Endodermal cell (in vitro differentiated cells): Measurements from ENCODE around the gene CEP126. TPM values are rescaled to one million over a fixed set of nuclear protein-coding genes. Genes with fewer than 3 reads are reported as not detected.
"Not testable (repeated sequence)": the region's sequence is repeated elsewhere in the genome, so short reads cannot be mapped to it uniquely, and the experiment has no call there.

Experiments used
- DNase-seq: peaks from one replicate; pipeline ENCODE4 v3.0.0-alpha.2; 2017
- H3K27ac ChIP-seq: 2 replicates; pipeline ENCODE4 v1.5.1; 2013; ENCODE audit warnings: mild to moderate bottlenecking, low read depth, low read length, moderate library complexity
- H3K27me3 ChIP-seq: 2 replicates; pipeline ENCODE4 v1.6.1; 2013; ENCODE audit warnings: mild to moderate bottlenecking, low read length, moderate library complexity; ENCODE audit not compliant: insufficient read depth, control insufficient read depth, poor library complexity, severe bottlenecking
- H3K36me3 ChIP-seq: 2 replicates; pipeline ENCODE4 v1.7.0; 2013; ENCODE audit warnings: mild to moderate bottlenecking, low read length, moderate library complexity; ENCODE audit not compliant: control insufficient read depth, insufficient read depth
- H3K4me1 ChIP-seq: one replicate; pipeline ENCODE4 v1.7.0; 2013; ENCODE audit warnings: low read length; ENCODE audit not compliant: control insufficient read depth, insufficient read depth
- H3K4me3 ChIP-seq: 2 replicates; pipeline ENCODE4 v1.5.1; 2013; ENCODE audit warnings: mild to moderate bottlenecking, low read length, moderate library complexity
- H3K9ac ChIP-seq: 2 replicates; pipeline ENCODE4 v1.6.1; 2013; ENCODE audit warnings: mild to moderate bottlenecking, low read length, moderate library complexity; ENCODE audit not compliant: poor library complexity, severe bottlenecking; ENCODE audit errors: extremely low read depth
- H3K9me3 ChIP-seq: 2 replicates; pipeline ENCODE4 v1.6.1; 2013; ENCODE audit warnings: mild to moderate bottlenecking, low read length, moderate library complexity; ENCODE audit not compliant: control insufficient read depth
- H3K27ac Mint-ChIP-seq: 2 replicates; pipeline ENCODE4 v1.8.0; 2020; ENCODE audit warnings: mixed read lengths
- H3K27me3 Mint-ChIP-seq: 2 replicates; pipeline ENCODE4 v1.8.0; 2021; ENCODE audit warnings: mild to moderate bottlenecking, mixed read lengths; ENCODE audit not compliant: insufficient read depth
- H3K36me3 Mint-ChIP-seq: 2 replicates; pipeline ENCODE4 v1.8.0; 2020; ENCODE audit warnings: low read depth, mixed read lengths
- H3K4me1 Mint-ChIP-seq: 2 replicates; pipeline ENCODE4 v1.8.0; 2020; ENCODE audit warnings: mixed read lengths
- H3K4me3 Mint-ChIP-seq: 2 replicates; pipeline ENCODE4 v1.8.0; 2020; ENCODE audit warnings: mild to moderate bottlenecking, moderate library complexity, mixed read lengths
- H3K9me3 Mint-ChIP-seq: 2 replicates; pipeline ENCODE4 v1.8.0; 2020; ENCODE audit warnings: mild to moderate bottlenecking, mixed read lengths
- WGBS, 2 experiments: methylation state at CpG; one replicate each; pipeline versions ENCODE4 v1.1.5 to v1.1.7; 2013; ENCODE audit warnings: missing lambda C conversion rate in 2 of 2, mixed read lengths in 1 of 2; ENCODE audit not compliant: insufficient coverage in 1 of 2, insufficient read length in 1 of 2; 5-methylcytosine and 5-hydroxymethylcytosine counted together
- total RNA-seq, 2 donors: library from RNA; stranded (reverse); fragmentation: NEBNext Ultra II Directional in 1 of 2; extraction: Animal tissue kit (Norgen Biotek cat#: 25700) in 1 of 2; gene quantifications; 2 replicates in 1 of 2; 3 replicates in 1 of 2; pipeline ENCODE4 v1.2.1, GENCODE V29; 2021
- TF ChIP-seq, protein P1 (sequence below): fragments of 200-600 bp; sonication (generic); conservative IDR thresholded peaks from 2 replicates; pipeline ENCODE4 v1.5.0; 2021; ENCODE audit warnings: antibody characterized with exemption, mild to moderate bottlenecking

CEP126 gene
- total RNA-seq, 2 donors from 2014 or later: 1.9 to 3.2 TPM

DNA sequence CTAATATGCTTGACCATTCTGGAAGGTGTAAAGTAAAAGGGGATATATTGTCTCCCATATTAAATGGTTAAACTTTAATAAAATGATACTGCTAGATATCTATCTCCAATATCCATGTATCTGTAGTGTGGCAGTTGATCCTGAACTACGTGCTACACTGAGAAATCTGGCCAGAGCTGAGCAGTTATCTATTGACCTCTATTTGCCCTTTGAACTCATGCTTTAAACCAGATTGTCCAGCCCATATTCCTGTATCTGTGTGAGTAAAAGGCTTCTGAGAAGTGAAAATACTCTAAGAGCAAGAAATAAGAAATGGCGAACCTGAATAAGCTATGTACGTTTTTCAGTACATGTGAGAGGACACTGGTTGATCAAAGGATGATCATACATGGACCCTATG, 40.5 kb downstream of the CEP126 start:
- 89 to 90% methylated on average over 3 of the region's 3 CpGs for WGBS, 2 experiments
- H3K9me3 ChIP-seq: no peaks in the 10 kb centered on the region
- no peak overlapping the region for H3K27ac ChIP-seq
- no peaks in the 10 kb centered on the region for H3K4me1 Mint-ChIP-seq
- no peaks in the 10 kb centered on the region for H3K9me3 Mint-ChIP-seq
- no peak overlapping the region for H3K27ac Mint-ChIP-seq
- no peaks in the 10 kb centered on the region for H3K36me3 Mint-ChIP-seq
- H3K4me3 ChIP-seq: no peak overlapping the region
- H3K4me3 Mint-ChIP-seq: no peak overlapping the region
- no peak for DNase-seq
- H3K27me3 ChIP-seq: no peaks in the 10 kb centered on the region
- H3K9ac ChIP-seq: no peak overlapping the region
- H3K4me1 ChIP-seq: no peaks in the 10 kb centered on the region
- TF ChIP-seq, protein P1, sequence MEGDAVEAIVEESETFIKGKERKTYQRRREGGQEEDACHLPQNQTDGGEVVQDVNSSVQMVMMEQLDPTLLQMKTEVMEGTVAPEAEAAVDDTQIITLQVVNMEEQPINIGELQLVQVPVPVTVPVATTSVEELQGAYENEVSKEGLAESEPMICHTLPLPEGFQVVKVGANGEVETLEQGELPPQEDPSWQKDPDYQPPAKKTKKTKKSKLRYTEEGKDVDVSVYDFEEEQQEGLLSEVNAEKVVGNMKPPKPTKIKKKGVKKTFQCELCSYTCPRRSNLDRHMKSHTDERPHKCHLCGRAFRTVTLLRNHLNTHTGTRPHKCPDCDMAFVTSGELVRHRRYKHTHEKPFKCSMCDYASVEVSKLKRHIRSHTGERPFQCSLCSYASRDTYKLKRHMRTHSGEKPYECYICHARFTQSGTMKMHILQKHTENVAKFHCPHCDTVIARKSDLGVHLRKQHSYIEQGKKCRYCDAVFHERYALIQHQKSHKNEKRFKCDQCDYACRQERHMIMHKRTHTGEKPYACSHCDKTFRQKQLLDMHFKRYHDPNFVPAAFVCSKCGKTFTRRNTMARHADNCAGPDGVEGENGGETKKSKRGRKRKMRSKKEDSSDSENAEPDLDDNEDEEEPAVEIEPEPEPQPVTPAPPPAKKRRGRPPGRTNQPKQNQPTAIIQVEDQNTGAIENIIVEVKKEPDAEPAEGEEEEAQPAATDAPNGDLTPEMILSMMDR: no peak
- no peaks in the 10 kb centered on the region for H3K36me3 ChIP-seq
- H3K27me3 Mint-ChIP-seq: no peaks in the 10 kb centered on the region

DNA sequence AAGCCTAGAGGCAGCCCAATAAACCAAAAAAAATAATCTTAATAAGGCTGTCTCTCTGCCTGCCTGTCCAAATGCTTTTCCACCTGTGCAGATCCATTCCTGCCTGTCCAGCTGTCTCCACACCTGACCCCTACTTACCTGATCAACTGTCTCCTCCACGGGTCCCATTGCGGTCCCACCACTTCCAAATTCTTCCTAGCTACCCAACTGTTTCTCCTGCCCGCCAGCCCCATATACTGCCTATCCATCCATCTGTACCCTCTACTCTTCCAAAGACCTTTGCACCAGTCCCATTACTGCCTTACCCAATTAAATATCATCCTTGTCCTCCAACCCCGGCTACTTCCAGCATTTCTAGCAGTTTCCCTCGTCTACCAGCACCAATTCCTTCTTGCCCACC, 40.9 kb downstream of the CEP126 start:
- DNase-seq: no peak
- no peaks in the 10 kb centered on the region for H3K27me3 Mint-ChIP-seq
- no peak overlapping the region for H3K4me3 Mint-ChIP-seq
- H3K36me3 ChIP-seq: no peaks in the 10 kb centered on the region
- H3K4me1 ChIP-seq: no peaks in the 10 kb centered on the region
- no peaks in the 10 kb centered on the region for H3K4me1 Mint-ChIP-seq
- TF ChIP-seq, protein P1: no peak
- H3K9me3 ChIP-seq: no peaks in the 10 kb centered on the region
- H3K27me3 ChIP-seq: no peaks in the 10 kb centered on the region
- H3K9ac ChIP-seq: no peak overlapping the region
- H3K9me3 Mint-ChIP-seq: no peaks in the 10 kb centered on the region
- H3K36me3 Mint-ChIP-seq: no peaks in the 10 kb centered on the region
- no peak overlapping the region for H3K27ac ChIP-seq
- no peak overlapping the region for H3K4me3 ChIP-seq
- no peak overlapping the region for H3K27ac Mint-ChIP-seq
- WGBS, 2 experiments: 88 to 89% methylated on average over 4 to 5 of the region's 5 CpGs

DNA sequence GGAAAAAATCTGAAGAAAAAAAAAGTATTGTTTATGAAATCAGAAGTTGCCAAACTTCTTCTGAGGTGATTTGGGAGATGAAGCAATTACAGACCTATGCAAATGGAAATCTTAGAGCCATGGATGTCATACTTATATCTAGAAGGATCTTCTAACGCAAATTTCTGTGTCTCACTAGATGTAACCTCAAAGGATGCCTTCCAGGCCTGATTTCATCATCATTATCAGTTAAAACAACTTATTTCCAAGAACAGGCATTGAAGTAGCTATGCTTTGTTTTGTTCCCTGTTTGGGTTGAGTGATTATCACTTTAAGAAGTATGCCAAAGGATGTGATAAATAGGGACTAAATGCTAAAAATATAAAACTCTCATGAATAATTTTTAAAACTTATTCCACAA, 45.4 kb downstream of the CEP126 start:
- Histone ChIP-seq H3K27me3 (no peaks in the 10 kb centered on the region), H3K4me3 (no peak overlapping the region), H3K9me3 (no peaks in the 10 kb centered on the region), H3K4me1 (no peaks in the 10 kb centered on the region), H3K36me3 (no peaks in the 10 kb centered on the region), H3K27ac (no peak overlapping the region), H3K9ac (no peak overlapping the region)
- H3K36me3 Mint-ChIP-seq: no peaks in the 10 kb centered on the region
- no peaks in the 10 kb centered on the region for H3K9me3 Mint-ChIP-seq
- DNase-seq: no peak
- TF ChIP-seq, protein P1: no peak
- no peak overlapping the region for H3K27ac Mint-ChIP-seq
- no peaks in the 10 kb centered on the region for H3K27me3 Mint-ChIP-seq
- whole genome bisulfite sequencing, 2 experiments: 100% methylated on average over 1 of the region's 1 CpG
- no peaks in the 10 kb centered on the region for H3K4me1 Mint-ChIP-seq
- H3K4me3 Mint-ChIP-seq: no peak overlapping the region

DNA sequence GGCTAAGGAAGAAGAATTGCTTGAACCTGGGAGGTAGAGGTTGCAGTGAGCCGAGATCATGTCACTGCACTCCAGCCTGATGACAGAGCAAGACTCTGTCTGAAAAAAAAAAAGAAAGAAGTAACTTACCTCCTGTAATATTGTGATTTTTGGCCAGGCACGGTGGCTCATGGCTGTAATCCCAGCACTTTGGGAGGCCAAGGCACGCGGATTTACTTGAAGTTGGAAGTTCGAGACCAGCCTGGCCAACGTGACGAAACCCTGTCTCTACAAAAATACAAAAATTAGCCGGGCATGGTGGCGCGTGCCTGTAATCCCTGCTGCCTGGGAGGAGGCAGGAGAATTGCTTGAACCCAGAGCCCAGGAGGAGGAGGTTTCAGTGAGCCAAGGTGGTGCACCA, 49.4 kb downstream of the CEP126 start:
- not testable (repeated sequence) for H3K4me3 Mint-ChIP-seq, H3K27ac ChIP-seq, H3K36me3 Mint-ChIP-seq, H3K36me3 ChIP-seq, H3K9me3 Mint-ChIP-seq, H3K4me1 Mint-ChIP-seq, H3K4me3 ChIP-seq, H3K27me3 ChIP-seq, H3K9ac ChIP-seq, H3K27ac Mint-ChIP-seq, H3K9me3 ChIP-seq, DNase-seq, H3K27me3 Mint-ChIP-seq, H3K4me1 ChIP-seq
- WGBS, 2 experiments: 94 to 100% methylated on average over 2 to 10 of the region's 10 CpGs
